Measurements from ENCODE around the gene MLX. TPM values are rescaled to one million over a fixed set of nuclear protein-coding genes. Genes with fewer than 3 reads are reported as not detected.

The MLX gene
- total RNA-seq, 1 experiment from 2014 or later: 45.3 TPM

GRCh38 chr17:42537156-42537805 is 29.6 kb upstream of the MLX start:
- Histone ChIP-seq H3K14ac (ENCODE audit: insufficient read depth, low read length) (no peak overlapping the region; the same call in 1 of the 2 replicates), H3K4me1 (ENCODE audit: insufficient read depth, low read length) (no peaks in the 10 kb centered on the region; the same call in 1 of the 2 replicates), H4K8ac (replicated peaks; ENCODE audit: insufficient read length, low read depth, low read length) (no peak overlapping the region), H3K27ac (ENCODE audit: insufficient read length, low read depth, low read length) (no peak overlapping the region), H2BK20ac (ENCODE audit: low read depth, low read length, poor library complexity, severe bottlenecking) (no peak overlapping the region), H3K79me1 (ENCODE audit: insufficient read depth, low read depth, low read length, poor library complexity, severe bottlenecking) (no peaks in the 10 kb centered on the region), H2BK15ac (ENCODE audit: low read depth, low read length) (no peak overlapping the region), H3K56ac (ENCODE audit: insufficient read length, low read depth, low read length) (no peak overlapping the region), H3K27me3 (ENCODE audit: insufficient read depth, low read length) (no peaks in the 10 kb centered on the region), H2AFZ (ENCODE audit: low read length) (no peak overlapping the region), H3K9me3 (ENCODE audit: control insufficient read depth, low read depth, low read length) (no peaks in the 10 kb centered on the region), H4K5ac (ENCODE audit: insufficient read length, low read depth, low read length) (no peak overlapping the region), H3K4me2 (ENCODE audit: insufficient read depth, insufficient read length, low read length) (peak overlapping the region; percentile 61), H4K91ac (ENCODE audit: insufficient read length, low read depth, low read length) (no peak overlapping the region), H3K9ac (ENCODE audit: extremely low read depth, insufficient read length, low read length) (no peak overlapping the region), H4K20me1 (ENCODE audit: control insufficient read depth, insufficient read depth, insufficient read length) (no peaks in the 10 kb centered on the region), H3K23ac (ENCODE audit: insufficient read length, low read depth, low read length) (no peak overlapping the region), H3K23me2 (ENCODE audit: insufficient read length, low read depth, low read length, poor library complexity, severe bottlenecking) (peaks cover 5% of the 10 kb centered on the region), H2BK120ac (ENCODE audit: low read depth, low read length, poor library complexity, severe bottlenecking) (no peak overlapping the region), H2AK5ac (ENCODE audit: insufficient read length, low read length) (no peak overlapping the region), H3K4ac (ENCODE audit: low read depth, low read length) (no peak overlapping the region), H3K18ac (ENCODE audit: insufficient read length, low read depth, low read length) (no peak overlapping the region), H2BK5ac (ENCODE audit: insufficient read length, low read length) (no peak overlapping the region), H2BK12ac (ENCODE audit: insufficient read length, low read depth, low read length) (no peak overlapping the region), H3K79me2 (ENCODE audit: insufficient read depth, low read length) (no peaks in the 10 kb centered on the region), H3T11ph (ENCODE audit: low read length) (no peak overlapping the region)
- no CpG with 5 or more reads among the region's 31 CpGs for WGBS (ENCODE audit: extremely low coverage, insufficient read length, low lambda C conversion rate)
- DNase-seq: no peak
- peaks cover 11 to 19% of the 10 kb centered on the region in 2 experiments for H3K4me1 Mint-ChIP-seq
- H3K27ac Mint-ChIP-seq: peak overlapping the region in 1 of 3 experiments; percentile 46; a peak in 1 of 7 replicates
- peak overlapping the region; percentile 77 to 86 for H3K4me3 Mint-ChIP-seq
- H3K9me3 Mint-ChIP-seq: no peaks in the 10 kb centered on the region
- TF ChIP-seq CTCF (conservative IDR thresholded peaks at IDR 0.05): no peak
- H3K36me3 Mint-ChIP-seq (ENCODE audit: insufficient read depth in 1 of 3, low read depth in 3 of 3): peaks cover 0 to 24% (median 17%) of the 10 kb centered on the region in 3 experiments; a peak in 6 of 7 replicates
- peaks cover 18% of the 10 kb centered on the region for H3K27me3 Mint-ChIP-seq (ENCODE audit: low read depth)
